Liver (tissue), 9 donors: ENCODE data around the gene PYY. TPM values are rescaled to one million over a fixed set of nuclear protein-coding genes. Genes with fewer than 3 reads are reported as not detected.

Experiments used
- DNase-seq: peaks from one replicate; pipeline ENCODE4 v3.0.0-alpha.2; 2017; ENCODE audit warnings: low spot score
- H3K27ac ChIP-seq, 2 donors: one replicate each; pipeline ENCODE4 v1.7.0; 2013; ENCODE audit warnings: inconsistent platforms in 2 of 2, low read length in 2 of 2, control low read depth in 1 of 2, low read depth in 1 of 2, mild to moderate bottlenecking in 1 of 2
- H3K27me3 ChIP-seq, 4 donors: one replicate each; pipeline versions ENCODE4 v1.6.1 to v1.7.0; 2013; ENCODE audit warnings: low read length in 3 of 4, inconsistent platforms in 1 of 4, mild to moderate bottlenecking in 1 of 4, moderate library complexity in 1 of 4; ENCODE audit not compliant: control insufficient read depth in 4 of 4, insufficient read depth in 4 of 4
- H3K36me3 ChIP-seq, 4 donors: one replicate each; pipeline versions ENCODE4 v1.6.1 to v1.7.0; 2013; ENCODE audit warnings: low read length in 3 of 4, mild to moderate bottlenecking in 3 of 4, low read depth in 1 of 4, moderate library complexity in 1 of 4; ENCODE audit not compliant: control insufficient read depth in 4 of 4, insufficient read depth in 3 of 4
- H3K4me1 ChIP-seq, 4 donors: one replicate each; pipeline versions ENCODE4 v1.6.1 to v1.7.0; 2013; ENCODE audit warnings: low read length in 3 of 4, mild to moderate bottlenecking in 3 of 4, moderate library complexity in 1 of 4; ENCODE audit not compliant: control insufficient read depth in 4 of 4, insufficient read depth in 4 of 4
- H3K4me3 ChIP-seq, 3 donors: one replicate each; pipeline versions ENCODE4 v1.6.1 to v1.7.0; 2013; ENCODE audit warnings: low read length in 3 of 3, control low read depth in 1 of 3, low read depth in 1 of 3, mild to moderate bottlenecking in 1 of 3
- H3K9ac ChIP-seq, 2 donors: one replicate each; pipeline ENCODE4 v1.7.0; 2013; ENCODE audit warnings: low read length in 2 of 2, mild to moderate bottlenecking in 2 of 2, moderate library complexity in 2 of 2, control low read depth in 1 of 2, low read depth in 1 of 2
- H3K9me3 ChIP-seq, 4 donors: one replicate each; pipeline versions ENCODE4 v1.6.1 to v1.7.0; 2013; ENCODE audit warnings: low read length in 3 of 4; ENCODE audit not compliant: control insufficient read depth in 4 of 4
- EGR1 ChIP-seq, 2 donors: IDR thresholded peaks; 2 replicates each; pipeline ENCODE4 v1.6.1; 2016 to 2018; ENCODE audit warnings: antibody characterized with exemption in 2 of 2, low read depth in 2 of 2
- FOXA1 ChIP-seq: IDR thresholded peaks from 2 replicates; pipeline ENCODE4 v1.6.1; 2016; ENCODE audit warnings: antibody characterized with exemption
- FOXA2 ChIP-seq: IDR thresholded peaks from 2 replicates; pipeline ENCODE4 v1.6.1; 2016; ENCODE audit warnings: antibody characterized with exemption
- GABPA ChIP-seq, 2 donors: IDR thresholded peaks in 1 of 2; conservative IDR thresholded peaks in 1 of 2; 2 replicates each; pipeline ENCODE4 v1.6.1; 2016; ENCODE audit warnings: antibody characterized with exemption in 2 of 2, mild to moderate bottlenecking in 1 of 2, moderate library complexity in 1 of 2
- HNF4A ChIP-seq, 2 donors: conservative IDR thresholded peaks; 2 replicates each; pipeline ENCODE4 v1.6.1; 2016; ENCODE audit warnings: antibody characterized with exemption in 2 of 2, mild to moderate bottlenecking in 2 of 2
- HNF4G ChIP-seq: IDR thresholded peaks from 2 replicates; pipeline ENCODE4 v1.6.1; 2016; ENCODE audit warnings: antibody characterized with exemption
- JUND ChIP-seq, 2 donors: IDR thresholded peaks; 2 replicates each; pipeline ENCODE4 v1.6.1; 2016; ENCODE audit warnings: antibody characterized with exemption in 2 of 2
- NR2F2 ChIP-seq: IDR thresholded peaks from 2 replicates; pipeline ENCODE4 v1.6.1; 2016; ENCODE audit warnings: antibody characterized with exemption
- RAD21 ChIP-seq, 2 donors: IDR thresholded peaks; 2 replicates each; pipeline ENCODE4 v1.6.1; 2016; ENCODE audit warnings: antibody characterized with exemption in 2 of 2, mild to moderate bottlenecking in 2 of 2
- RXRA ChIP-seq, 2 donors: IDR thresholded peaks; 2 replicates each; pipeline ENCODE4 v1.6.1; 2017 to 2018; ENCODE audit warnings: antibody characterized with exemption in 2 of 2, mild to moderate bottlenecking in 1 of 2
- SP1 ChIP-seq: IDR thresholded peaks from 2 replicates; pipeline ENCODE4 v1.6.1; 2018; ENCODE audit warnings: antibody characterized with exemption, mild to moderate bottlenecking
- TAF1 ChIP-seq: conservative IDR thresholded peaks from 2 replicates; pipeline ENCODE4 v1.6.1; 2016; ENCODE audit warnings: antibody characterized with exemption, mild to moderate bottlenecking
- YY1 ChIP-seq: IDR thresholded peaks from 2 replicates; pipeline ENCODE4 v1.6.1; 2016; ENCODE audit warnings: antibody characterized with exemption, mild to moderate bottlenecking
- WGBS: extraction: QIAGEN DNeasy Blood & Tissue Kit; methylation state at CpG from one replicate; pipeline ENCODE4 v1.1.7; 2013; 5-methylcytosine and 5-hydroxymethylcytosine counted together
- polyA plus RNA-seq, 2 donors: library from polyadenylated mRNA; stranded (reverse) in 1 of 2; unstranded in 1 of 2; fragments of 200-250 nt in 1 of 2; fragments of >200 nt in 1 of 2; fragmentation: Nextera tagmentation in 1 of 2; extraction: Ambion mirVana in 1 of 2; gene quantifications; one replicate each; pipeline versions ENCODE4 v1.2.1 to v1.2.3, GENCODE V29; 2013 to 2015
- total RNA-seq, 2 donors: library from RNA; depleted of rRNA; stranded (reverse); fragments of >200 nt; gene quantifications; one replicate each; pipeline ENCODE4 v1.2.3, GENCODE V29; 2014
- TF ChIP-seq, protein P1 (sequence below): IDR thresholded peaks from 2 replicates; pipeline ENCODE4 v1.6.1; 2016; ENCODE audit warnings: antibody characterized with exemption, mild to moderate bottlenecking
- TF ChIP-seq, protein P2 (sequence below): IDR thresholded peaks from 2 replicates; pipeline ENCODE4 v1.6.1; 2016; ENCODE audit warnings: antibody characterized with exemption
- TF ChIP-seq, protein P3 (sequence below): IDR thresholded peaks from 2 replicates; pipeline ENCODE4 v1.6.1; 2016; ENCODE audit warnings: antibody characterized with exemption
- TF ChIP-seq, protein P4 (sequence below): IDR thresholded peaks from 2 replicates; pipeline ENCODE4 v1.6.1; 2016; ENCODE audit warnings: antibody characterized with exemption
- TF ChIP-seq, protein P5 (sequence below): fragments of 150-350 bp; IDR thresholded peaks from 2 replicates; pipeline ENCODE4 v1.5.1; 2017; ENCODE audit warnings: improper control_type of control experiment, low read depth, low read length; ENCODE audit not compliant: missing input control
- donor health status: healthy.
- donor health status: healthy.
- donor health status: healthy.
- donor health status: healthy.
- donor health status: healthy.

Gene PYY
- total and polyA plus RNA-seq, 4 donors = 0.05 TPM; not detected in 3

DNA sequence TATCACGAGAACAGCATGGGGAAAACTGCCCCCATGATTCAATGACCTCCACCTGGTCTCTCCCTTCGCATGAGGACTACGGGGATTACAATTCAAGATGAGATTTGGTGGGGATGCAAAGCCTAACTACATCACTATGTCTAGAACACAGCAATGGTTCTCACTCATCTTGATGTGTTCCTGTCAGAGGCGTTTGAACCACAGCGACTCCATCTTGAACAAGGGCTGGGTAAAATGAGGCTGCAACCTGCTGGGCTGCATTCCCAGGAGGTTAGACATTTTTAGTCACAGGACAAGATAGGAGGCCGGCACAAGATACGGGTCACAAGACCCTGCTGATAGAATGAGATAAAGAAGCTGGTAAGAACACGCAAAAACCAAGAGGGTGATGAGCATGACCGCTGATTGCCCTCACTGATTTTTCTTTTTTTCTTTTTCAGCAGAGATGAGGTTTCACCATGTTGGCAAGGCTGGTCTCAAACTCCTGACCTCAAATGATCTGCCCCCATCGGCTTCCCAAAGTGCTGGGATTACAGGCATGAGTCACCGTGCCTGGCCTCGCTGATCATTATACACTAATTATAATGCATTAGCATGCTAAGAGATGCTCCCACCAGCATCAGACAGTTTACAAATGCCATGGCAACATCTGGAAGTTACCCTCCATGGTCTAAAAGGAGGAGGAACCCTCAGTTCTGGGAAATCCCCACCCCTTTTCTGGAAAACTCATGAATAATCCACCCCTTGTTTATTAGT is 8.5 kb downstream of the PYY start (continued):
- TF ChIP-seq, protein P1, sequence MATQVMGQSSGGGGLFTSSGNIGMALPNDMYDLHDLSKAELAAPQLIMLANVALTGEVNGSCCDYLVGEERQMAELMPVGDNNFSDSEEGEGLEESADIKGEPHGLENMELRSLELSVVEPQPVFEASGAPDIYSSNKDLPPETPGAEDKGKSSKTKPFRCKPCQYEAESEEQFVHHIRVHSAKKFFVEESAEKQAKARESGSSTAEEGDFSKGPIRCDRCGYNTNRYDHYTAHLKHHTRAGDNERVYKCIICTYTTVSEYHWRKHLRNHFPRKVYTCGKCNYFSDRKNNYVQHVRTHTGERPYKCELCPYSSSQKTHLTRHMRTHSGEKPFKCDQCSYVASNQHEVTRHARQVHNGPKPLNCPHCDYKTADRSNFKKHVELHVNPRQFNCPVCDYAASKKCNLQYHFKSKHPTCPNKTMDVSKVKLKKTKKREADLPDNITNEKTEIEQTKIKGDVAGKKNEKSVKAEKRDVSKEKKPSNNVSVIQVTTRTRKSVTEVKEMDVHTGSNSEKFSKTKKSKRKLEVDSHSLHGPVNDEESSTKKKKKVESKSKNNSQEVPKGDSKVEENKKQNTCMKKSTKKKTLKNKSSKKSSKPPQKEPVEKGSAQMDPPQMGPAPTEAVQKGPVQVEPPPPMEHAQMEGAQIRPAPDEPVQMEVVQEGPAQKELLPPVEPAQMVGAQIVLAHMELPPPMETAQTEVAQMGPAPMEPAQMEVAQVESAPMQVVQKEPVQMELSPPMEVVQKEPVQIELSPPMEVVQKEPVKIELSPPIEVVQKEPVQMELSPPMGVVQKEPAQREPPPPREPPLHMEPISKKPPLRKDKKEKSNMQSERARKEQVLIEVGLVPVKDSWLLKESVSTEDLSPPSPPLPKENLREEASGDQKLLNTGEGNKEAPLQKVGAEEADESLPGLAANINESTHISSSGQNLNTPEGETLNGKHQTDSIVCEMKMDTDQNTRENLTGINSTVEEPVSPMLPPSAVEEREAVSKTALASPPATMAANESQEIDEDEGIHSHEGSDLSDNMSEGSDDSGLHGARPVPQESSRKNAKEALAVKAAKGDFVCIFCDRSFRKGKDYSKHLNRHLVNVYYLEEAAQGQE = no peak
- TF ChIP-seq NR2F2 = no peak
- no peak for TF ChIP-seq JUND (IDR thresholded peaks at IDR 0.05)
- TF ChIP-seq YY1 = no peak

DNA sequence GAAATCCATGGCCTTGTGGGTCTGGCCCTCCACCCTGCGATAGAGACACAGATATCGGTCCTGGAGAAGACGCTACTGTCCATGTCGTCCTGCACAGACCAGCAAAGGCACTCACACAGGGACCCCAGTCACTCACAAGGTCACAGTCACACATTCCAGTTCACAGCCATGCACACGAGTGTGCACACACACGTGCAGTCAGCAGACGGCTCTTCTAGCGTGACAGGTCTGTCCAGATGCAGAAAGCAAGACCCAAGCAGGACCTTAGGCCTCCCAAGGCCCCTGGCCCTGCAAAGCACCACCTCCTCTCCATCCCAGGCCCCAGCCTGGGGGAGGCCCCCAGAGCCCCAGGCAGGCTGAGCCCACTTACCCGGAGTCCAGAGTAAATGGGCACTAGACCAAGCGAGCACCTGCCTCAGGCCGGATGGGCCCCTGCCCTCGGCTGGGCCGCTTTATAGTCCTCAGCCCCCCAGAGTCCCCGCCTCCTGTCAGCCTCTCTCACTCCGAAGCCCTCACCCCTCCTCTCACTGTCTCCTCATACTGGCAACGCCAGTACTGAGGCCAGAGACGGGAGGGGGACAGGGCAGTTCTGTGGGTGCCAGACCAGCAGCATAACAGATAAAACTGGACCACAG is 11.6 kb downstream of the PYY start, which contains the start of gene PPY:
TSS of gene PPY (minus strand) at position 426 of the 635 bp plus-strand sequence. CDS start 822 bp downstream, outside the sequence.
- Histone ChIP-seq H3K4me3 (no peak within 1 kb of the TSS), H3K27ac (no peak within 1 kb of the TSS), H3K27me3 (no peaks in the 10 kb centered on the region), H3K9ac (no peak within 1 kb of the TSS), H3K4me1 (peaks cover 0 to 6% (median 4%) of the 10 kb centered on the region in 4 donors), H3K36me3 (no peaks in the 10 kb centered on the region), H3K9me3 (no peaks in the 10 kb centered on the region)
- TF ChIP-seq, protein P2, sequence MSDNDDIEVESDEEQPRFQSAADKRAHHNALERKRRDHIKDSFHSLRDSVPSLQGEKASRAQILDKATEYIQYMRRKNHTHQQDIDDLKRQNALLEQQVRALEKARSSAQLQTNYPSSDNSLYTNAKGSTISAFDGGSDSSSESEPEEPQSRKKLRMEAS = no peak
- TF ChIP-seq RAD21 (IDR thresholded peaks at IDR 0.05) = no peak
- TF ChIP-seq HNF4G = no peak
- TF ChIP-seq, protein P3, sequence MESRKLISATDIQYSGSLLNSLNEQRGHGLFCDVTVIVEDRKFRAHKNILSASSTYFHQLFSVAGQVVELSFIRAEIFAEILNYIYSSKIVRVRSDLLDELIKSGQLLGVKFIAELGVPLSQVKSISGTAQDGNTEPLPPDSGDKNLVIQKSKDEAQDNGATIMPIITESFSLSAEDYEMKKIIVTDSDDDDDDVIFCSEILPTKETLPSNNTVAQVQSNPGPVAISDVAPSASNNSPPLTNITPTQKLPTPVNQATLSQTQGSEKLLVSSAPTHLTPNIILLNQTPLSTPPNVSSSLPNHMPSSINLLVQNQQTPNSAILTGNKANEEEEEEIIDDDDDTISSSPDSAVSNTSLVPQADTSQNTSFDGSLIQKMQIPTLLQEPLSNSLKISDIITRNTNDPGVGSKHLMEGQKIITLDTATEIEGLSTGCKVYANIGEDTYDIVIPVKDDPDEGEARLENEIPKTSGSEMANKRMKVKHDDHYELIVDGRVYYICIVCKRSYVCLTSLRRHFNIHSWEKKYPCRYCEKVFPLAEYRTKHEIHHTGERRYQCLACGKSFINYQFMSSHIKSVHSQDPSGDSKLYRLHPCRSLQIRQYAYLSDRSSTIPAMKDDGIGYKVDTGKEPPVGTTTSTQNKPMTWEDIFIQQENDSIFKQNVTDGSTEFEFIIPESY = no peak
- TF ChIP-seq EGR1 (IDR thresholded peaks at IDR 0.05; ENCODE audit: low read depth in 2 of 2) = no peak
- TF ChIP-seq, protein P4, sequence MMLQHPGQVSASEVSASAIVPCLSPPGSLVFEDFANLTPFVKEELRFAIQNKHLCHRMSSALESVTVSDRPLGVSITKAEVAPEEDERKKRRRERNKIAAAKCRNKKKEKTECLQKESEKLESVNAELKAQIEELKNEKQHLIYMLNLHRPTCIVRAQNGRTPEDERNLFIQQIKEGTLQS = no peak
- no peak for TF ChIP-seq RXRA (IDR thresholded peaks at IDR 0.05)
- no peak for TF ChIP-seq TAF1
- TF ChIP-seq JUND (IDR thresholded peaks at IDR 0.05) = no peak
- TF ChIP-seq YY1 = no peak
- TF ChIP-seq, protein P5, sequence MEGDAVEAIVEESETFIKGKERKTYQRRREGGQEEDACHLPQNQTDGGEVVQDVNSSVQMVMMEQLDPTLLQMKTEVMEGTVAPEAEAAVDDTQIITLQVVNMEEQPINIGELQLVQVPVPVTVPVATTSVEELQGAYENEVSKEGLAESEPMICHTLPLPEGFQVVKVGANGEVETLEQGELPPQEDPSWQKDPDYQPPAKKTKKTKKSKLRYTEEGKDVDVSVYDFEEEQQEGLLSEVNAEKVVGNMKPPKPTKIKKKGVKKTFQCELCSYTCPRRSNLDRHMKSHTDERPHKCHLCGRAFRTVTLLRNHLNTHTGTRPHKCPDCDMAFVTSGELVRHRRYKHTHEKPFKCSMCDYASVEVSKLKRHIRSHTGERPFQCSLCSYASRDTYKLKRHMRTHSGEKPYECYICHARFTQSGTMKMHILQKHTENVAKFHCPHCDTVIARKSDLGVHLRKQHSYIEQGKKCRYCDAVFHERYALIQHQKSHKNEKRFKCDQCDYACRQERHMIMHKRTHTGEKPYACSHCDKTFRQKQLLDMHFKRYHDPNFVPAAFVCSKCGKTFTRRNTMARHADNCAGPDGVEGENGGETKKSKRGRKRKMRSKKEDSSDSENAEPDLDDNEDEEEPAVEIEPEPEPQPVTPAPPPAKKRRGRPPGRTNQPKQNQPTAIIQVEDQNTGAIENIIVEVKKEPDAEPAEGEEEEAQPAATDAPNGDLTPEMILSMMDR = no peak
- TF ChIP-seq, protein P1 = no peak
- no peak for TF ChIP-seq FOXA2
- TF ChIP-seq GABPA (IDR thresholded peaks at IDR 0.05 in 1 of 2, conservative IDR thresholded peaks at IDR 0.05 in 1 of 2) = no peak
- TF ChIP-seq FOXA1 = no peak
- TF ChIP-seq HNF4A (conservative IDR thresholded peaks at IDR 0.05) = no peak
- TF ChIP-seq NR2F2 = no peak
- TF ChIP-seq SP1 = no peak
- DNase-seq = no peak
- WGBS = 95% methylated on average over 17 of the region's 17 CpGs
